ENCODE results near the gene GTF3C4. TPM values are rescaled to one million over a fixed set of nuclear protein-coding genes. Genes with fewer than 3 reads are reported as not detected.

GTF3C4 gene
- total and polyA plus RNA-seq, 2 of the 13 experiments (the other 11 are each of a cell fraction or from before 2014, with no cell fraction given), result 2.6 to 12.9 TPM

- no peak for TF ChIP-seq MIER2 (CRISPR knock-in tag; IDR thresholded peaks at IDR 0.05)
- no peak for TF ChIP-seq TOE1 (CRISPR knock-in tag; IDR thresholded peaks at IDR 0.05)
- TF ChIP-seq ZFP90 (CRISPR knock-in tag; IDR thresholded peaks at IDR 0.05; ENCODE audit: borderline replicate concordance), result no peak
- TF ChIP-seq ZBTB26 (CRISPR knock-in tag; IDR thresholded peaks at IDR 0.05; ENCODE audit: borderline replicate concordance), result no peak
- TF ChIP-seq TOPORS (CRISPR knock-in tag; IDR thresholded peaks at IDR 0.05), result no peak
- no peak for TF ChIP-seq PBX3 (CRISPR knock-in tag; IDR thresholded peaks at IDR 0.05; ENCODE audit: borderline replicate concordance)
- no peak for TF ChIP-seq IKZF4 (CRISPR knock-in tag; IDR thresholded peaks at IDR 0.05; ENCODE audit: borderline replicate concordance, low read depth, not compliant biosample characterization)
- no peak for TF ChIP-seq STAT5B (CRISPR knock-in tag; IDR thresholded peaks at IDR 0.05)
- no peak for TF ChIP-seq TGIF2 (CRISPR knock-in tag; IDR thresholded peaks at IDR 0.05)
- no peak for TF ChIP-seq REXO4 (CRISPR knock-in tag; IDR thresholded peaks at IDR 0.05; ENCODE audit: borderline replicate concordance)
- TF ChIP-seq ZNF296 (CRISPR knock-in tag; conservative IDR thresholded peaks at IDR 0.05), result no peak
- H3K9ac ChIP-seq (ENCODE audit: insufficient read depth, low read depth, low read length), result no peak overlapping the region
- H3K4me3 ChIP-seq (replicated peaks in 1 of 3; ENCODE audit: insufficient read depth in 1 of 3, low read depth in 2 of 3, low read length in 3 of 3), result no peak overlapping the region
- ChIA-PET POLR2A (no interaction called here), CTCF (ENCODE audit: low intra/inter-chr PET ratio, low total read pairs) (no interaction called here)
- peaks cover 12 to 72% of the 10 kb centered on the region in 2 experiments for H3K36me3 ChIP-seq (replicated peaks in 1 of 2; ENCODE audit: control insufficient read depth in 1 of 2, insufficient read depth in 2 of 2, low read length in 2 of 2)
- intact Hi-C loops (cut with micrococcal nuclease; ENCODE audit: unreplicated experiment) (no loop called here), in situ Hi-C loops (cut with HindIII; ENCODE audit: extremely low pct_ligation_motif_present, low pct_unique_long_range_greater_than_20kb) (no loop called here)
- FAIRE-seq (no peak), DNase-seq (ENCODE audit: low spot score) (no peak), ATAC-seq (no peak)
- WGBS (ENCODE audit: low lambda C conversion rate), result 93% methylated on average over 7 of the region's 7 CpGs
- H3K79me2 ChIP-seq (ENCODE audit: insufficient read depth, low read length), result no peaks in the 10 kb centered on the region
- no peak overlapping the region for H2AFZ ChIP-seq (ENCODE audit: low read length)
- no peaks in the 10 kb centered on the region for H3K27me3 ChIP-seq (ENCODE audit: control insufficient read depth in 1 of 2, insufficient read depth in 2 of 2, low read length in 2 of 2)
- H3K9me3 ChIP-seq (ENCODE audit: low read length), result no peaks in the 10 kb centered on the region
- no peaks in the 10 kb centered on the region for H4K20me1 ChIP-seq (ENCODE audit: insufficient read depth, low read length)
- BruUV-seq (replicated peaks), result no TSS peak
- H3K4me2 ChIP-seq (ENCODE audit: low read depth, low read length), result no peak overlapping the region
- H3K27ac ChIP-seq (ENCODE audit: extremely low read length, insufficient read depth, low read length), result no peak overlapping the region
- no peaks in the 10 kb centered on the region for H3K4me1 ChIP-seq (ENCODE audit: insufficient read depth, low read length)
Measured at GRCh38 chr9:132627106-132627505, 43.2 kb upstream of the GTF3C4 start.
